Caki2 (cell line): ENCODE results near the gene MRPL21. TPM values are rescaled to one million over a fixed set of nuclear protein-coding genes. Genes with fewer than 3 reads are reported as not detected.

Experiments used
- DNase-seq: peaks from one replicate; pipeline ENCODE4 v3.0.0-alpha.2; 2015; ENCODE audit warnings: low read depth
- in situ Hi-C: cut with HindIII; loops from 2 replicates; pipeline ENCODE4 v1.10.0; 2016; ENCODE audit warnings: low sequenced_read_pairs, low pct_unique_long_range_greater_than_20kb, mixed read lengths
- total RNA-seq: library from RNA; depleted of rRNA; stranded (reverse); fragments of >200 nt; shearing (Covaris generic); gene quantifications from 2 replicates; pipeline ENCODE4 v1.2.3, GENCODE V29; 2014; ENCODE audit warnings: low replicate concordance; rRNA removed

Gene MRPL21
- 83.5 and 94.0 TPM in 2 replicates for total RNA-seq

DNA sequence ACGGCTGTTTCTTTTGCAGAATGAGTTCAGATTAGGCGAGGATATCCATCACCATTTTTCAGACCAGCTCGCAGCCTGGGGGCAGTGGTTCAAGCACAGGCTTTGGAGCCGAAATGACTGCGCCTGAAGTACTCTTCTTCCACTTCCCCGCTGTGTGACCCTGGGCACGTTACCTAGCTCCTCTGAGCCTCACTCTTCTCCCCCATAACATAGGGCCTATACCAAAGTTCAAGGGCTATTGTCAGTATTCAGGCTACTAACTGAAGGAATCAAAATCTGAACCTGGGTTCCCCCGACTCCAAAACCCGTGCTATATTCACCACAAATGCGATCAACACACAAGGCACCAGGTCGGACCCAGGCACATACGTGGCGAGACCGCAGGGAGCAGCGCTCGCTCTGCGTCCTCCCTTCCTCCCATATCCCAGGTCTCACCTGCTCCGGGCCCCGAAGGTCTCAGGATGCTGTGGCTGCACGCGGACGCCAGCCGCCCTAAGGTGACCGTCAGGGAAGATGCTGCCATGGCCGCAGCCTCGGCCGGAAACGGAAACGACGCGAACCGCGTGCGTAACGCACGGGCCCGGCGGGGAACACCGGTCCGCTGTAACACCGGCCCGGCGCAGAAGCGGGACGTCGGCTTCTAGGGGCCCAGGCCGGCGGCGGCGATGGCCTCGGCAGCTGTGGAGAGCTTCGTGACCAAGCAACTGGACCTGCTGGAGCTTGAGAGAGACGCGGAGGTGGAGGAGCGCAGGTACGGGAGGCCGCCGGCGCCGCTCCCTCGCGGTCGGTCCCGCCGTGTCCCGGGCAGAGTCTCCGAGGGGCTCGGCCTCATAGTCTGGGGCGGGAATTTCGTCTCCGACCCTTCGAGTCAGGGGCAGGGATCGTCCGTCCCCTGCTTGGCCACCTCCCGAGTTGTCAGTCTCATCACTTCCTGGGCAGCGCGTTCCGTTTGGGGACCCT is at the start of gene MRPL21, which contains the start of gene IGHMBP2:
Gene MRPL21, minus strand, starts transcription at position 545 of the 960 bp plus-strand sequence. Its CDS starts 22 bp downstream, at position 523.
Gene IGHMBP2, plus strand, starts transcription at position 604 of the 960 bp plus-strand sequence. Its CDS starts 62 bp downstream, at position 666.
- DNase-seq: peak; percentile 58
- in situ Hi-C loops: no loop called here

DNA sequence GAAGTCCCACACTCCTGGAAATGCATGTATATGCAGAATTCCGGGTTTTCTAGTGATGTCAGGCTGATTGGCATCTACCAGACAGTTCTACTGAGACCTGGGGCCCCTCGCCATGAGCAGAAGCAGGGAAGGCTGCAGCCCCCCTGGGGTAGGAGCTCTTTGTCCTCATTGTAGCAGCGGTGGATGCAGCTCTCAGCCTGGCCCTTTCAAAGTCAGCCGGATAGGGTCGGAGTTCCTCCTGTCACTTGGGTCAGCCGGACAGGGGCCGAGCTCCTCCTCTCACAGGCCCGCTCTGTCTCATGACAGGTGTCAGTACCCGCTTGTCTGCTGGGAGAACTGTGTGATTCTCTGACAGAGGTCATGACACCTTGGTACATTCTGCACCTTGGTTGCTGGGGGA is 47.1 kb upstream of the MRPL21 start:
- no peak for DNase-seq
- in situ Hi-C loops: no loop called here

DNA sequence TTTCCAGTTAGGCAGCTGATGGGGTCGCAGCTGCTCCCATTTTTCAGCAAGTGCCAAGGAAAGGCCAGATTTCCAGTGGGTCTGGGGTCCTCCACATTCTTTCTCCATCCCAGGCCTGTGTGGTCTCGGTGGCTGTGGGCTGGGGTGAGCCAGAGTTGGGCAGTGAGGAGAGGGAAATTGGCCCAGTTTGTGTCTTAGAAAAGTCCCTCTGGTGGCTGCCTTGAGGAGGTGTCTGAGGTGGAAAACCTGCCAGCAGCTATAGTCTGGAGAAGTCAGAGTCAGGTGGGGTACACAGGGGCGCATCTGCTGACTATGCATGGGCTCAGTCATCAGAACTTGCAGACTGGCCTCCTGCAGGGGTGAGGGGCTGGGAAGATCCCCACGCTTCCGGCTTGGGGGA is 46.6 kb upstream of the MRPL21 start:
- in situ Hi-C loops: no loop called here

DNA sequence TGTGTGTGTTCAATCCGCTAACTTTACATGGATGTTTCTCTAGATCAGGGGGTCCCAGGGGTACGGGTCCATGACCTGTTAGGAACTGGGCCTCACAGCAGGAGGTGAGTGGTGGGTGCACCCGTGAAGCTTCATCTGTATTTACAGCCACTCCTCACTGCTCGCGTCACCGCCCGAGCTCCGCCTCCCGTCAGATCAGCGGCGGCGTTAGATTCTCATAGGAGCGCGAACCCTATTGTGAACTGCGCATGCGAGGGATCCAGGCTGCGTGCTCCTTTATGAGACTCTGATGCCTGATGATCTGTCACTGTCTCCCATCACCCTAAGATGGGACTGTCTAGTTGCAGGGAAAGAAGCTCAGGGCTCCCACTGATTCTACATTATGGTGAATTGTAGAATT is 45.3 kb upstream of the MRPL21 start:
- in situ Hi-C loops: no loop called here
- DNase-seq: no peak

More for the DNA sequence above, 46.6 kb upstream of the MRPL21 start:
- no peak for DNase-seq

DNA sequence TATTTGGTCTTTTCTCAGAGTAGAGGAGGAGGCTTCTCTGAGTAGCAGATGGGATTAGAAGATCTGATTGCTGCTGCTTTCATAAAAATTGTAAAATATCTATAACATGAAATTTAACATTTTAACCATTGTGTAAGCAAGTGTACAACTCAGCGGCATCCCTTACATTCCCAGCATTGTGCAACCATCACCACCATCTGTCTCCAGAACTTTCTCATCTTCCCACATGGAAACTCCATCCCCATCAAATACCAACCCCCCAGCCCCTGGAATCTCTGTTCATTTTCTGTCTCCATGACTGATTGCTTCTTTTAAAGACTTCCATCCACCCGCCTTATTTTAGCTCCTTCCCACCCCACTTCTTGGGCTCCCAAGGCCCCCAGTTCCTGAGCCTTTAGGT is 44.9 kb upstream of the MRPL21 start:
- in situ Hi-C loops: no loop called here
- DNase-seq: no peak

DNA sequence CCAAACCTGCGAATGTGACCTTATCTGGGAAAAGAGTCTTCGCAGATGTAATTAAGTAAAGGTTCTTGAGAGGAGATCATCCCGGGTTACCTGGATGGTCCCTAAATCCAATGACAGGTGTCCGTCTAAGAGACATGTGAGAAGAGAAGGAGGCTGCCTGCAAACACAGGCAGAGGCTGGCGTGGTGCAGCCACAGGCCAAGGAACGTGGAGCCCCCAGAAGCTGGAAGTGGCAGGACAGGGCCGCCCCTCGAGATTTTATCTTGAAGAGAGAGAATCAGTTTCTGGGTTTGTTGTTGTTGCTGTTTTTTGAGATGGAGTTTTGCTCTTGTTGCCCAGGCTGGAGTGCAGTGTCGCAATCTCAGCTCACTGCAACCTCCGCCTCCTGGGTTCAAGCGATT is 43.5 kb upstream of the MRPL21 start:
- in situ Hi-C loops: no loop called here
- no peak for DNase-seq

DNA sequence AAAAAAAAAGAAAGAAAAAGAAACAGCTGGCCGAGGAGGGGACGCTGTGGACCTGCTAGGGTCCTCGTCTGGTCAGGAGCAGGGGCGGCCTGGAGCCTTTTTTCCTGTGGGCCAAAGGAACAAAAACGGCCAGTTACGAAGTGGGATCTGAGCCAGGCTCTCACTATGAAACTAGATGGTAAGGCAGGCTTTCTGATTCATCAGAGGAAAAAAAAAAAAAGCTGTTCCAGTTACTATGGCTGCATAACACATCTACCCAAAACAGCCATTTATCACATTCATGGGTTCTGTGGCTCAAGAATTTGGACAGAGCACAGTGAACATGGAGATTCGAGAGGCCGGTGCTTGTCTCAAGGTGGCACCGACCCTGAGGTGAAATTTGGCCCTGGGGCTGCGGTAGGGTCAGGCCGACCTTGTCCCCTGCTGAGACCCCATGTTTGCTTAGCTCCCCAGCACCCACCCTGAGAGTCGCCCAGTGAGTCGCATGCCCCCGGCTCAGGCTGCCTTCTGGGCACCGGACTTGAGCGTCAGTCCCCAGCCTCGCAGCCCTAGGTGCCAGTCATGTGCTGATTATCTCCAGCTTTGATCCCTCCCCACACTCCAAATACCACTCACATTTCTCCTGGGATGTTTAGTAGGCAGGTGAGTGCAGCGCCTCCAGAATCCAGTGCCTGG is 42.9 kb upstream of the MRPL21 start:
- in situ Hi-C loops: no loop called here
- DNase-seq: peak; percentile 37

DNA sequence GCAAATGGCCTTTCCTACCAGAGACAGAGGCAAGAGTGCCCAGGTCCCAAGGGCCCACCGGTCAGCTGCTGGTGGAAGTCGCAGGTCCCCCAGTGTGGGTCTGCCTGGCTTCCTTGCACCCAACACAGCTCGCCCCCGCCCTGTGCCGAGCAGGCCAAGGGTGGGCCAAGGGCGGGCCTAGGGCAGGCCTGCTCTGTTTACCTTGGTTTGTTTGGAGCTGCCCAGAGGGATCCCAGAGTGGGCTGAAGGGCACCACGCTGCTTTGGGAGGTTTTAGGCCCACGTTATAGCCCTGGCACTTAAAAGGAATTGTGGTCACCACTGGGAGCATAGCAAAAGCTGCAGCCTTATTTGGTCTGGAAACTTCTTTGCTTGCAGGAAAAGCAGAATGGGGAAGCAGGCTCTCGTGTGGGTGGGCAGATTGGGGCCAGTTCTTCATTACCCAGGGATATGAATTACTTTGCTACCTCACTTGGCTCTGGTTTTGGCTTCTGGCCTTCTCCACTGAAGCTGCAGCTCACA is 39.2 kb upstream of the MRPL21 start:
- in situ Hi-C loops: no loop called here

DNA sequence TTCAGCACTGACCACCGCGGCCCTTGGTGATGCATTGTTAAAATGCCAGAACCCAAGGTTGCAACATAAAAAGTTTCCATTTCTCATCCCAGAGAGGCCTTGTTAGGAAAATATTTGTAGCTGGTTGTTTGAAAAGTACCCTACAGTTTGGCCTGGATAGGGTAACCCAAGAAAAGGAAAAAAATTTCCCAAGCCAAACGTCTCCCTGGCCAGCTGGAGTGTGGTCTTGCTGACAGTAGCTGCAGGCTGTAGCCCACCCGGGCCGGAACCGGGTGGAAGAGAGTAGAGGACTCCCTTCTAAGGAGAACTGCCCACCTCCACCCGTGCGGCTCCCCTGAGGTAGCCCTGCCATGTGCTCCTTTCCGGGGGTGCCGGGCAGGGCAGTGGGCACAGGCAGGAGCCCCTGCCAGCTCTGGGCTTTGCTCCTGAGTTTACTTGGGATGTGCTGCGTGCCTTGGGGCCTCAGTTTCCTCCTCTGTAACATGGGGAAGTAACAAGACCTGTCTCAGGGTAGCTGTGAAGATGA is 38.5 kb upstream of the MRPL21 start:
- in situ Hi-C loops: no loop called here
- no peak for DNase-seq

More for the DNA sequence above, 39.2 kb upstream of the MRPL21 start:
- no peak for DNase-seq

DNA sequence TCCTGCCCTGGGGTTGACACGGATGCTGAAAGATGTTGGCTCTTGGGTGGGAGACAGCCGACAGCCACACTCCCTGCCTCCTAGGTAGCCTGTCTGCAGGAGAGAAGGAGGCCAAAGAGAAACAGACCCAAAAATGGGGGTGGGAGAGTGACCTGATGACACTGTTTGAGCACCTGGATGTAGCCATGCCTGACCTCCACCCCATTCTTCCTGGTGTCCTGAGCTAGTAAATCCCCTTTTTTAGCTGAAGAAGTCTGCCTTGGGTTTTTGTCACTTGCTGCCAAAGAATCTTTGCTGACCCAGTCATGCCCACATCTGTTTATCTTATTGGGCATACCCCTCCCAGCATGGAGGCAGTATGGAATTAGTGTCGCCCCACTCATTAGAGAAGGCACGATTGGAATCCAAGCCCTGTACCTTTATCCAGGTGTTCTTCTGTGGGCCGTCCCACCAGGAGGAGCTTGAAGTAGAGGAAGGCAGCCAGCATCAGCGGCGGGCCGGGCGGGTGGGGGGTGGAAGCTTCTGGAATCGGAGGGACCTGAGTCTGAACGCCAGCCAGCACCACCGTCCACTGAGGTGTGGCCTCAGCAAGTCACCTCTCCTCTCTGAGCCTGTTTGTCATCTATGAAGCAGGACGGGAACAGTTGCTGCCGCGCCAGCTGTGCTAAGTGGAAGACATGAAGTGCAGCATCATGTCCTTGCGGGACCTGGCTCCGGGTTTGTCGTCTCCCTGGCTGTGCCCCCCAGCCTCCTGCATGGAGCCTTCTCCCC is 37.9 kb upstream of the MRPL21 start:
- no peak for DNase-seq
- in situ Hi-C loops: no loop called here

DNA sequence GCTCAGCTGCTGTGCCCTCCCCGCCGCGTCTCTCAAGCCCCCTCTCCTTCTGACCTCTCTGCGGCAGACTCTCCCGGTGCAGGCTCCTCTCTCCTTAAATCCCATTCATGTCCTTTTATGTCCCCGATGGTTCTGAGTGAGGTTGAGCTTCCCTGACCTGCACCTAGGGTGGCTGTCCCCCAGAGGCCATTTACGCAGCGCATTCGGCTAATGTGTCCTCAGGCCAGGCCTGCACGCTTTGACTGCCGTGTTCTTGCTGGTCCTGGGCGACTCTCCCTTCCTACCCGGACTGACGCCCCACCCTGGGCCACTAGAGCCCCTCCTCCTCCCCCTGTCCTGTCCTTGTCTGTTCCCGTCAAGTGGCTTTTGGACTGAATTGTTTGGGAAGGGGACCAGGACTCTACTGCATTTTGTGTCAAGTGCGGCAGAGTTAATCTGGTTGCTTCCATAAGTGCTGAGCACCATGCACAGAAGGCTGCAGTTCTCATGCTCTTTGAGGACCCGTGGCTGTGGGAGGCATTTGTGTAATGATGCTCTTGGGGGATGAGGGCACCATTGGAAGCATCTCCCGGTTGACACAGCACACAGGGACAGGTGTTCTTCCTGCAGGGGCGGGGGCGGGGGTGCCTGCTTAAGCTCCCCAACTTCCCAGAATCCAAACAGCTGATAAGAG is 37.2 kb upstream of the MRPL21 start:
- in situ Hi-C loops: no loop called here

DNA sequence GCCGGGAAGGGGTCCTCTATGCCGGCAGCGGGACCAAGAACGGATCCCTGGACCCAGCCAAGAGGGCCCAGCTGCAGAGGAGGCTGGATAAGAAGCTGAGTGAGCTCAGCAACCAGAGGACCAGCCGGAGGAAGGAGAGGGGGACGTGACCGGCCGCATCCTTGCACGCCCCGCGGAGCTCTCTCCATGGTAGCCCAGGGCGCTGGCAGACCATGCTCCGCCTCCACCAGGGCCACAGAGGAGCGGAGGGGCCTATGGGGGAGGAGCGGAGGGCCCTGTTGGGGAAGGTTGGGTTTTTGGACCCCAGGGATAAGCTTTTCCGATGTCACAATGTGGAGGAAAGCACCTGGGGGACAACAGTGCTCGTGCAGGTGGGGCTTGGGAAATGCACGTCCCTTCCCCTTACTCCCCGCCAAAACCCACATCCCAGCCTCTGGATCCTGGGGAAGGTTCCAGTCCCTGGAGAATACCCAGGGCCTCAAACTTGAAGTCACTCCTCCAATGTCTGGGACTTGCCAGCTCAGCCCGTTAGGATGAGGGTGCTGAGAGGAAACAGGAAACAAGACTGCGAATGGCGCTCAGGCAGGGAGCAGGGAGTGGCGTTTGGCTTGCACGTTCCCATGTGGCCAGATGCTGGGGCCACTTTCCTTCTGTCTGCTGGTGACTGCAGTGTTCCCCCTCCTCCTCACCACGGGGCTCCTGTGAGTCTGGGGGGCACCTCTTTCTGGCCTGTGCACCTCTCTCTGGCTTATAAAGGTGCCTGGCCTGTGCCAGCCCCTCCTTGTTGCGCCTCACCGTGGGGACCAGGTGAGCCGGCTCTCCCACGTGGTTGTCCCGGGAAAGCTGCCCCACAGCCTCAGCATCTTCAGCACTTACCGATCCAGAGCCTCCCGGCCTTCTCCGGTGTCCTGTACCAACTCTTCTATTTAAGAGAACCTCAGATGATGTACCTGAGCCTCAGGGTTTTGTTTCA is 36.2 kb upstream of the MRPL21 start:
- no peak for DNase-seq
- in situ Hi-C loops: no loop called here

More for the DNA sequence above, 37.2 kb upstream of the MRPL21 start:
- DNase-seq: no peak

DNA sequence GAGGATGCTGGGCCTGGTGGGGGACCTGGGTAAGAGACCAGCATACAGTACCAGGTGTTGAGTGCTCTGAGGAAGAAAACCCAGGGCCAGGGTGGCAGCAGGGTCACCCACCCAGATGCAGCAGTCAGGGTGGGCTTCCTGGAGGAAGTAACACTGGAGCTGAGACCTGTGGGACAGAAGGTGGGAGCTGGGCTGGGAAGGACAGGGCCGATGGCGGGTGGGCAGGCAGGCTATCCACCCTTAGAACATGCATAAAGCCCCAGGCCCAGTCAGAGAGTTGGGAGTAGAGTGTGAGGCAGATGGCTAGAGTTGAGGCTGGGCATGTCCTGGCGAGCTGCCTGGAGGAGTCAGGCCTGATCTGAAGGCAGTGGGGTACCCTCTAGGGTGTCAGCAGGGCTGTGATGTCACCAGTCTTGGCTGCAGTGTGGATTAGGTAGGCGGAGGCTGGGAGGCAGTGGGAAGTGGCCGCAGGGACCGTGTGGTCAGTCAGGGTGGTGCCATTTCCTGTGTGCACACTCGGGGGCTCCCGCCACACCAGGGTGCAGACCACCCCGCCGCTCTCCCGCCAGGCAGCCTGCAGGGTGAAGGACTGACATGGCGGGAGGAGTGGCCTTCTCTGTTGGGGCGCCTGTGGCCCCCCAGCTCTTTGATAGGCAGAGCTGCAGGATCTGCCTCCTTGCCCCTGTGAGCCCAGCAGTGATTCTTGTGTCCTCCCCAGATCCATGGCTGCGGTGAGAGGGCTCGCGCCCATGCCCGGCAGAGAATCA is 35.4 kb upstream of the MRPL21 start:
- in situ Hi-C loops: no loop called here
- no peak for DNase-seq

DNA sequence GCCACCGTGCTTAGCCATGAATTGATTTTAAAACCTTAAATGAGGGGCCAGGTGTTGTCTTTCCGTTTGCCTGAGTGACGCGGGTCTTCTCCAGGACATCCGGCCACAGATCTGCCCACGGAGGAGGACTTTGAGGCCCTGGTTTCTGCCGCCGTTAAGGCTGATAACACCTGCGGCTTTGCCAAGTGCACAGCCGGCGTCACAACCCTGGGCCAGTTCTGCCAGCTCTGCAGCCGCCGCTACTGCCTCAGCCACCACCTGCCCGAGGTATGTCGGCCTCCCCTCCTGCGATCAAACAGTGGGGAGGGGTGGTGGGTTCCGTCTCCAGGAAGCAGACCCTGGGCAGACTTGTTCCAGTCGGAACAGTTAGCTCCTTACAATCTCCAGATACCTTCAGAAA is 34.5 kb upstream of the MRPL21 start:
- in situ Hi-C loops: no loop called here
- DNase-seq: no peak

DNA sequence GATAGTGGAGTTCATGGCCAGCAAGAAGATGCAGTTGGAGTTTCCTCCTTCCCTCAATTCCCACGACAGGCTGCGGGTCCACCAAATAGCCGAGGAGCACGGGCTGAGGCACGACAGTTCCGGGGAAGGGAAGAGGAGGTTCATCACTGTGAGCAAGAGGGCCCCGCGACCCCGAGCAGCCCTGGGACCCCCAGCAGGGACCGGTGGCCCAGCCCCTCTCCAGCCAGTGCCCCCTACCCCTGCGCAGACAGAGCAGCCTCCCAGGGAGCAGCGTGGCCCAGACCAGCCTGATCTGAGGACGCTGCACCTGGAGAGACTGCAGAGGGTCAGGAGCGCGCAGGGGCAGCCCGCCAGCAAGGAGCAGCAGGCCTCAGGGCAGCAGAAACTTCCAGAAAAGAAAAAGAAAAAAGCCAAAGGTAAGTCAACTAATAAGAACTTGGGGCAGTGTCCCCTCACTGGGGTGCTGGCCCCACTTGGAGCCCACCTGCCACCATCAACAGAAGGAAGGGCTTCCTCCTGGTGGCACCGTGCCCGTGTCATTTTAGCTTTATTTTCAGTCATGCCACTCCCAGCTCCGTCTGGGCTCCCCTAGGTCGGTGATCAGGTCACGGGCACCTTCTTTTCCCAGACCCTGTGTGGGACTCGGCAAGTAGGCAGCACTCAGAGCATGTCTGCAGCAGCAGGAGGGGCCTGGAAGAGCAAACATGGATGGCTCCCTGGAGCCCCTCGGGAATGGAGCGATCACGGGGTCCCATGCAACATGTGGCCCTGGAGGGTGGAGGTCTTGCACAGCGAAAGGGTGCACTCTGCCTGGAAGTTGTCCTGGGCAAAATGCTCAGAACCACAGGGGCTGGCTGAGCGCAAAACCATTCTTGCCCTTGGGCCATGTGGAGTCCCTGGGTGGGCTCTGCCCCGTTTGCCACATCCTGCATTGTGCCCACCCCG is 33.3 kb upstream of the MRPL21 start:
- DNase-seq: no peak
- in situ Hi-C loops: no loop called here
